ENCODE measurements around the gene DISP2.

- TF ChIP-seq CTCF (IDR thresholded peaks at IDR 0.05) (no peak), POLR2AphosphoS5 (IDR thresholded peaks at IDR 0.05) (peak; percentile 71 to 78 (median 72)), POLR2A (IDR thresholded peaks at IDR 0.05) (no peak), EP300 (IDR thresholded peaks at IDR 0.05) (no peak)
Measured at GRCh38 chr15:40340740-40341400, 17.1 kb upstream of the DISP2 start, which contains the start of gene CCDC9B.
